Nephron (organoid): Measurements from ENCODE around the gene EIF4E3.
A peak's percentile ranks its signal among the peaks of the same experiment; 100 is the strongest.

Source experiments
- H3K27ac Mint-ChIP-seq, 3 experiments: 2 replicates each; pipeline ENCODE4 v1.8.0; 2020; ENCODE audit warnings: mixed read lengths in 3 of 3, mild to moderate bottlenecking in 2 of 3, moderate library complexity in 1 of 3
- H3K27me3 Mint-ChIP-seq: 2 replicates; pipeline ENCODE4 v1.8.0; 2021; ENCODE audit warnings: low read depth, mild to moderate bottlenecking, moderate library complexity, mixed read lengths
- H3K36me3 Mint-ChIP-seq: 2 replicates; pipeline ENCODE4 v1.8.0; 2020; ENCODE audit warnings: low read depth, mixed read lengths
- H3K4me1 Mint-ChIP-seq: 2 replicates; pipeline ENCODE4 v1.8.0; 2020; ENCODE audit warnings: mixed read lengths
- H3K4me3 Mint-ChIP-seq, 3 experiments: 2 replicates each; pipeline ENCODE4 v1.8.0; 2020; ENCODE audit warnings: mild to moderate bottlenecking in 3 of 3, mixed read lengths in 3 of 3, moderate library complexity in 2 of 3
- H3K9me3 Mint-ChIP-seq: 2 replicates; pipeline ENCODE4 v1.8.0; 2020; ENCODE audit warnings: mixed read lengths
- CTCF ChIP-seq, 3 experiments: fragments of 200-600 bp; sonication (generic); IDR thresholded peaks; one replicate each; pipeline ENCODE4 v1.5.0; 2021; ENCODE audit warnings: antibody characterized with exemption in 3 of 3; ENCODE audit not compliant: unreplicated experiment in 3 of 3

The EIF4E3 gene

GRCh38 chr3:71702131-71703024 is 22.8 kb downstream of the EIF4E3 start:
- Mint-ChIP-seq H3K4me3 (no peak overlapping the region), H3K4me1 (no peaks in the 10 kb centered on the region), H3K36me3 (peaks cover 16% of the 10 kb centered on the region), H3K9me3 (no peaks in the 10 kb centered on the region), H3K27me3 (no peaks in the 10 kb centered on the region), H3K27ac (no peak overlapping the region)
- no peak for TF ChIP-seq CTCF (IDR thresholded peaks at IDR 0.05; ENCODE audit: unreplicated experiment in 3 of 3)

GRCh38 chr3:71701251-71701762 is 23.9 kb downstream of the EIF4E3 start:
- no peak for TF ChIP-seq CTCF (IDR thresholded peaks at IDR 0.05; ENCODE audit: unreplicated experiment in 3 of 3)
- H3K27ac Mint-ChIP-seq: no peak overlapping the region
- peaks cover 2% of the 10 kb centered on the region for H3K27me3 Mint-ChIP-seq
- no peaks in the 10 kb centered on the region for H3K4me1 Mint-ChIP-seq
- no peaks in the 10 kb centered on the region for H3K9me3 Mint-ChIP-seq
- H3K36me3 Mint-ChIP-seq: peaks cover 17% of the 10 kb centered on the region
- no peak overlapping the region for H3K4me3 Mint-ChIP-seq

- H3K27ac Mint-ChIP-seq: peak overlapping the region; percentile 75 to 91 (median 78)
- no peak overlapping the region for H3K4me3 Mint-ChIP-seq
- peaks cover 41% of the 10 kb centered on the region for H3K4me1 Mint-ChIP-seq
- peaks cover 9% of the 10 kb centered on the region for H3K27me3 Mint-ChIP-seq
- no peaks in the 10 kb centered on the region for H3K9me3 Mint-ChIP-seq
- peaks cover 17% of the 10 kb centered on the region for H3K36me3 Mint-ChIP-seq
- TF ChIP-seq CTCF (IDR thresholded peaks at IDR 0.05; ENCODE audit: unreplicated experiment in 3 of 3): no peak
These were observed 30.2 kb downstream of the EIF4E3 start for GRCh38 chr3:71695000-71695482.

- Mint-ChIP-seq H3K4me3 (peak overlapping the region in 1 of 3 experiments; percentile 7), H3K36me3 (peaks cover 15% of the 10 kb centered on the region), H3K9me3 (no peaks in the 10 kb centered on the region), H3K4me1 (peaks cover 44% of the 10 kb centered on the region), H3K27me3 (peaks cover 9% of the 10 kb centered on the region), H3K27ac (peak overlapping the region; percentile 75 to 91 (median 78))
- TF ChIP-seq CTCF (IDR thresholded peaks at IDR 0.05; ENCODE audit: unreplicated experiment in 3 of 3): no peak
These were observed 30.7 kb downstream of the EIF4E3 start for GRCh38 chr3:71694358-71694999.

- no peak for TF ChIP-seq CTCF (IDR thresholded peaks at IDR 0.05; ENCODE audit: unreplicated experiment in 3 of 3)
- H3K36me3 Mint-ChIP-seq: peaks cover 12% of the 10 kb centered on the region
- no peak overlapping the region for H3K4me3 Mint-ChIP-seq
These were observed 31.6 kb downstream of the EIF4E3 start for GRCh38 chr3:71693641-71694040.

More at GRCh38 chr3:71693641-71694040, 31.6 kb downstream of the EIF4E3 start:
- Mint-ChIP-seq H3K27me3 (peaks cover 9% of the 10 kb centered on the region), H3K9me3 (no peaks in the 10 kb centered on the region), H3K4me1 (peaks cover 44% of the 10 kb centered on the region), H3K27ac (peak overlapping the region; percentile 75 to 91 (median 78))
